Endometrial microvascular endothelial cells (primary cell): Measurements from ENCODE around the gene MSH3. TPM values are rescaled to one million over a fixed set of nuclear protein-coding genes. Genes with fewer than 3 reads are reported as not detected.
"Not testable (repeated sequence)": the region's sequence is repeated elsewhere in the genome, so short reads cannot be mapped to it uniquely, and the experiment has no call there.

ENCODE experiments used
- in situ Hi-C: cut with HindIII; loops from 2 replicates; pipeline ENCODE4 v1.10.0; 2017; ENCODE audit warnings: low sequenced_read_pairs, low pct_unique_long_range_greater_than_20kb; ENCODE audit errors: inconsistent ontology term
- total RNA-seq: library from RNA; depleted of rRNA; stranded (reverse); fragments of >200 nt; gene quantifications from one replicate; pipeline ENCODE4 v1.2.3, GENCODE V29; 2015; ENCODE audit errors: inconsistent ontology term

MSH3 gene
- total RNA-seq, 1 donor from 2014 or later: 9.8 TPM

- in situ Hi-C loops: no loop called here
Measured at GRCh38 chr5:80810425-80810824, 156.0 kb downstream of the MSH3 start.

GRCh38 chr5:80816590-80816989 lies 162.1 kb downstream of the MSH3 start:
- in situ Hi-C loops: no loop called here

- in situ Hi-C loops: no loop called here
Measured at GRCh38 chr5:80820685-80821084, 166.2 kb downstream of the MSH3 start.

GRCh38 chr5:80822640-80823039 lies 168.2 kb downstream of the MSH3 start:
- in situ Hi-C loops: no loop called here

GRCh38 chr5:80824159-80824558 lies 169.7 kb downstream of the MSH3 start:
- in situ Hi-C loops: not testable (repeated sequence)

GRCh38 chr5:80825786-80826460 lies 171.5 kb downstream of the MSH3 start:
- in situ Hi-C loops: no loop called here

GRCh38 chr5:80834710-80835109 lies 180.3 kb downstream of the MSH3 start:
- in situ Hi-C loops: no loop called here

- in situ Hi-C loops: no loop called here
Measured at GRCh38 chr5:80835128-80835527, 180.7 kb downstream of the MSH3 start.

GRCh38 chr5:80837679-80838078 lies 183.2 kb downstream of the MSH3 start:
- in situ Hi-C loops: no loop called here

GRCh38 chr5:80841026-80841797 lies 186.8 kb downstream of the MSH3 start:
- in situ Hi-C loops: not testable (repeated sequence)

GRCh38 chr5:80846422-80846821 lies 192.0 kb downstream of the MSH3 start:
- in situ Hi-C loops: not testable (repeated sequence)

GRCh38 chr5:80850168-80850567 lies 195.7 kb downstream of the MSH3 start:
- in situ Hi-C loops: not testable (repeated sequence)

GRCh38 chr5:80852331-80853245 lies 198.1 kb downstream of the MSH3 start:
- in situ Hi-C loops: no loop called here

GRCh38 chr5:80853413-80853812 lies 199.0 kb downstream of the MSH3 start:
- in situ Hi-C loops: no loop called here

GRCh38 chr5:80854583-80854982 lies 200.1 kb downstream of the MSH3 start:
- in situ Hi-C loops: no loop called here

GRCh38 chr5:80860924-80861613 lies 206.6 kb downstream of the MSH3 start:
- in situ Hi-C loops: no loop called here

- in situ Hi-C loops: no loop called here
Measured at GRCh38 chr5:80863708-80864107, 209.3 kb downstream of the MSH3 start.

- in situ Hi-C loops: no loop called here
Measured at GRCh38 chr5:80864109-80864508, 209.7 kb downstream of the MSH3 start.
